Measurements from ENCODE around the gene MAFF. TPM values are rescaled to one million over a fixed set of nuclear protein-coding genes. Genes with fewer than 3 reads are reported as not detected.

The MAFF gene
- total RNA-seq, 1 experiment from 2014 or later, result 3.2 TPM

DNA sequence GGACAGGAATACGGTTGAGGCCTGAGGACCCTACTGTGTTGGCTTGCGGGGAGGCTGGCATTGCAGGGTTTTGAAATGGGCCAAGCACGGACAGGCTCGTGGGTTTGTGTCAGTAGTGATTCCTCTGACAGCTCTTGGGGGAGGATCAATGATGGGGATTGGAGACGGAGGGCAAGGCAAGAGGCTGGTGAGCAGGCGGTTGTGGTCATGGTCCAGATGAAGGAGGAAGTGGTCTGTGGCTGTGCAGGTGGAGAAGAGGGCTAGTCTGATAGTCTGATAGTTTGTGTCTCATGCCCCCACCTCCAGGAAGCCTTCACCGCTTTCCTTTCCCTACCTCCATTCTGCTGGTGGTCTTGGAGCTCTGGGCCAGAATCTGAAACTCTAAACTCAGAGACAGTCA, 3.0 kb downstream of the MAFF start:
- Histone ChIP-seq H3K27ac (no peak overlapping the region), H3K27me3 (no peaks in the 10 kb centered on the region), H3K9me3 (replicated peaks) (no peaks in the 10 kb centered on the region), H3K4me3 (no peak overlapping the region), H3K36me3 (no peaks in the 10 kb centered on the region), H3K4me1 (0 out of 2 replicates have a peak, but pooled peaks cover 4% of the 10 kb centered on the region)
- no peak for DNase-seq

- Histone ChIP-seq H3K27me3 (no peaks in the 10 kb centered on the region), H3K36me3 (no peaks in the 10 kb centered on the region), H3K4me3 (no peak overlapping the region), H3K4me1 (0 out of 2 replicates have a peak, but pooled peaks cover 4% of the 10 kb centered on the region), H3K27ac (no peak overlapping the region), H3K9me3 (replicated peaks) (no peaks in the 10 kb centered on the region)
- DNase-seq, result no peak
These were observed 3.7 kb downstream of the MAFF start for GRCh38 chr22:38205261-38206128.

GRCh38 chr22:38207898-38208432, 6.2 kb downstream of the MAFF start:
- no peaks in the 10 kb centered on the region for H3K27me3 ChIP-seq
- no peaks in the 10 kb centered on the region for H3K4me1 ChIP-seq
- no peak for DNase-seq
- no peaks in the 10 kb centered on the region for H3K9me3 ChIP-seq (replicated peaks)
- no peak overlapping the region for H3K4me3 ChIP-seq
- no peaks in the 10 kb centered on the region for H3K36me3 ChIP-seq
- no peak overlapping the region for H3K27ac ChIP-seq

GRCh38 chr22:38208551-38208968, 6.8 kb downstream of the MAFF start:
- no peak for DNase-seq
- Histone ChIP-seq H3K4me3 (no peak overlapping the region), H3K27me3 (no peaks in the 10 kb centered on the region), H3K4me1 (no peaks in the 10 kb centered on the region), H3K27ac (no peak overlapping the region), H3K9me3 (replicated peaks) (no peaks in the 10 kb centered on the region), H3K36me3 (no peaks in the 10 kb centered on the region)

DNA sequence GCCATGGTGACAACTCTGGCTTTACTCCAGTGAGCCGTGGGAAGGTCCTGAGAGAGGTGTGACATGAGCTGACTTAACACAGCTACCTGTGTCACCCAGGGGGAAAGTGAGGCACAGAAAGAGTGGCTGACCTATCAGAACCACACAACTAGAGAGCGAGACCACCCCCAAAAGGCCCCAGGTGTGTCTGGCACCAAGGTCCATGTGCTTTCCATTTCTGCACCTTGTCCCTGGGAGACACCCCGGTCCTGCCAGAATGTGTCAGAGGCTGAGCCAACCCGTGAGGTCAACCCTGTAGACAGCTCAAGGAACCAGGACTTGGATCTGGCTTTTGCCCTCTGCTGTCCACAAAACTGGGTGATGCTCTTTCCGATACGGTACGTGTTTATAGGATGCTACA, 9.8 kb downstream of the MAFF start:
- H3K4me3 ChIP-seq, result no peak overlapping the region
- no peaks in the 10 kb centered on the region for H3K9me3 ChIP-seq (replicated peaks)
- H3K27me3 ChIP-seq, result no peaks in the 10 kb centered on the region
- H3K4me1 ChIP-seq, result no peaks in the 10 kb centered on the region
- DNase-seq, result no peak
- H3K27ac ChIP-seq, result no peak overlapping the region
- no peaks in the 10 kb centered on the region for H3K36me3 ChIP-seq

DNA sequence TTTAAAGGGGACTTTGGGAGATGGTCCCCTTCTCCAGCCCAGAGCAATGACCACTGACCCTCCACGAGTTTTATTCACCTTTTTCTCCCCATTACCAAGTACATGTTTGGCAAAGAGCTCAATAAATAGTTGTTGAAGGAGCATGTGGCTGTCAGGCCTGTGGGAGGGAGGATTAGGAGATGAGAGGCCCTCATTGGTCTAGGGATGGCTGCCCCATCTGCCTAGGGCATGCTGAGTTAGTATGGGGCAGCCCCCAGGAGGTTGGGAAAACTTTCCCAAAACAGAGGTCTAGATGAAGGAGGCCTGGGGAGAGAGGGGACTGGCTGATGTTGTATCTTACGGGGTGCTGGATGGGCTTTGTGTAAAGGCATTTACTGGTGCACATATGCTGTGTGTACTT, 10.6 kb downstream of the MAFF start:
- DNase-seq, result no peak
- Histone ChIP-seq H3K4me1 (no peaks in the 10 kb centered on the region), H3K4me3 (no peak overlapping the region), H3K36me3 (no peaks in the 10 kb centered on the region), H3K27me3 (no peaks in the 10 kb centered on the region), H3K27ac (no peak overlapping the region), H3K9me3 (replicated peaks) (no peaks in the 10 kb centered on the region)

DNA sequence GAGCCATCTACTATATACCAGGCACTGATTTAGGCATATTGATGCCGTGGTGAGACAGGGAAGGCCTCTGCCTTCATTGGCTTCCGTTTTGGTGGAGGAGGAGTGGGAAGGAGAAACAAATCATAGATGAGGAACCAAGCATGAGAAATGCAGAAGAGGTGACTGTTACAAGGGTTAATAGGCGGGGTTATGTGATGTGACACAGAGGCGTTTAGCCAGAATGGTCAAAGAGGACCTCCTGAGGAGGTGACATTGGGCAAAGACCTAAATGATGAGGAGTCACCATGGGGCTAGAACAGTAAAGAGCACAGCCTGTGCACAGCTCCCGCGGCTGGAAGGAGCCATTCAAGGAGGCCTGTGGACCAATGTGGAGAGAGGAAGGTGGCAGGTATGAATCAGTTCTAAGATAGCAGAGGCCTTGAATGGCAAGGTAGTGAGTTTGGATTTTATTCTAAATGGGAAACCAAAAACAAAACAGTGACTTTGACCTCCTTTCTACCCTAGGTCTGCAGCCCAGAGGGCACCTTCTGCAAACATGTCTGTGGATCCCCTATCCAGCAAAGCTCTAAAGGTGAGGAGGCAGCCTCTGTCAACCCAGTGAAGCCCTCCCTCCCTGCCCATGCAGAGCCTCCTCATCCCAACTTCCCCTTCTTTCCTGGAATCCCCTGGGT, 11.7 kb downstream of the MAFF start:
- Histone ChIP-seq H3K4me3 (no peak overlapping the region), H3K9me3 (replicated peaks) (no peaks in the 10 kb centered on the region), H3K4me1 (peaks cover 7% of the 10 kb centered on the region), H3K36me3 (no peaks in the 10 kb centered on the region), H3K27me3 (no peaks in the 10 kb centered on the region), H3K27ac (no peak overlapping the region)
- DNase-seq, result no peak

- Histone ChIP-seq H3K9me3 (replicated peaks) (no peaks in the 10 kb centered on the region), H3K4me3 (no peak overlapping the region), H3K36me3 (no peaks in the 10 kb centered on the region), H3K27ac (no peak overlapping the region), H3K4me1 (peaks cover 12% of the 10 kb centered on the region), H3K27me3 (no peaks in the 10 kb centered on the region)
- DNase-seq, result no peak
These were observed 12.2 kb downstream of the MAFF start for GRCh38 chr22:38213990-38214301.

- no peaks in the 10 kb centered on the region for H3K36me3 ChIP-seq
- H3K27me3 ChIP-seq, result no peaks in the 10 kb centered on the region
- no peaks in the 10 kb centered on the region for H3K9me3 ChIP-seq (replicated peaks)
- H3K4me1 ChIP-seq, result peaks cover 15% of the 10 kb centered on the region
- DNase-seq, result no peak
- H3K4me3 ChIP-seq, result no peak overlapping the region
- H3K27ac ChIP-seq, result no peak overlapping the region
These were observed 12.7 kb downstream of the MAFF start for GRCh38 chr22:38214302-38215056.

DNA sequence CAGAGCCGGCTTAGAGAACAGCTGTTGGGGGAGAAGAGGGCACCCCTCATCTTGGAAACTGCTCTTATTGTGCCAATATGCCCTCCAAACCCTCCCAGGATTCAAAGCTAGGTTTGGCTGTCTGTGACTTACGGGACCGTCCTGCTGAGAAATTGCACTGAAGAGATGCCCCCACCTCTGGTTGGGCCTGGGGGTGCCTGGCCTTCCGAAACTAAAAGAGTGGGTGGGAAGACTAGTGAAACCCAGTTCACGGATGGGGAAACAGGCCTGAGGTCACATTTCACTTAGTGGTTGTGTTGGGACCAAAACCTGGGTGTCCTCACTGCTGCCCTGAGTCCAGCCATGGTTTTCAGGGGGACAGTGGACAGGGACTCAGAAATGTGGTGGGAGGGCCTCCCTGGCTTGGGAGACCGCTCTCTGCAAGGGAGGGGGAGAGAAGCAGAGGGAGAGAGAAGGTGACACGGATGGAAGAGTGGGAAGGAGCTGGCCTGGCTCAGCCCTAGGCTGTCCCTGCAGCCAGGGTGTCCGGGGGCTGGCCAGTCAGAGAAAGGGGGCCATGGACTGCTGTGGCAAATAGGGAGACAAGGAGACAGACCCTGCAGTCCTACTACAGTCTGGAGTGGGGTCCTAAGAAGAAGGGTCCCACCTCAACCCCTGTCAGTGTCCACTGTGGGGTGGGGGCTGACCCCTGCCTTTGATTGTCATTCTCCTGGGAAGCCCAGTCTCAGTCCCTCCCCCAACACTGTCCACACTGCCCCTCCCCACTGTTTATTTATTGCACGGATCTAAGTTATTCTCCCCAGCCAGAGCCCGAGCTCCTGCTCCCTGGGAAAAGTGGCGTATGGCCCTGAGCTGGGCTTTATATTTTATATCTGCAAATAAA, 13.6 kb downstream of the MAFF start:
- no peak for DNase-seq
- no peak overlapping the region for H3K4me3 ChIP-seq
- no peak overlapping the region for H3K27ac ChIP-seq
- no peaks in the 10 kb centered on the region for H3K36me3 ChIP-seq
- no peaks in the 10 kb centered on the region for H3K27me3 ChIP-seq
- H3K4me1 ChIP-seq, result peaks cover 15% of the 10 kb centered on the region
- H3K9me3 ChIP-seq (replicated peaks), result no peaks in the 10 kb centered on the region

DNA sequence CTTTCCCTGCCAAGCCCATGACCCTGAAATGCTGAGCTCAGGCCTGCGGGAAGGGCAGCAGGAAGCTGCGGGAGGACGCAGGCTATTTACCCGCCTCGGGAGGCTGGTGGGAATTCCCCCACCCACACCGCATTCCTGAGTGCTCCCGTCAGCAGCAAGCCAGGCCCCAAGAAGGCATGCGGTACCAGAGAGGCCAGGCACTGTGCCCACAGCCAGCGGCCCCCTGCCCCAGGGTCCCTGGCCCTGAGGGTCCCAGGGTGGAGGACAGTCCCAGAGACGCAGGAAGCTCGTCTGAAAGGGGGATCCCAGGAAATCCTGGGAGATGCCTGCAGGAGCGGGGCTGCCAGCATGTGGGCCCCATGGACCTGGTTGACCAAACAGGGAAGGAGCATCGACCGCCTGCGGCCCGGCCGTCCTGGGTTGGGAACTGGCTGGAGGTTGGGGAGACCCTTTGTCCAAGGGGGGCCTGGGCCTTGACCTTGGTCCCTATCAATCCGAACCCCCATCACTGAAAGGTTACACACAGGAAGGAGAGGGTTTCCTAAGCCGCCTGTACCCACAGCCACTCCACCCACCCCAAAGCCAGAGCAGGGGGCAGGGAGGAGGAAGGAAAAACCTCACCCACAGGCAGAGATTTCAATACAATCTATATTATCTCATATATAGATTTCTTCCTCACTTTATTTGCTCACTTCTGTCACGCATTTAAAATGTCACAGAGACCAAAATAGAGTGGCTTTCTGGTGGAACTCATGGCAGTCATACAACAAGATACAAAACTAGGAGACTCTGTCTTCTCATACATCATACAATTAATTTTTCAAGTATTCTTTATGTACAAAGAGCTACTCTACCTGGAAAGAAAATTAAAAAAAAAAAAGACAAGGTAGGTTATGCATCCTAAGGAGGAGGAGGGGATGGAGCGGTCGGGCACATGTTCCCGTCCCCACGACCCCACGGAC, 17.1 kb downstream of the MAFF start:
- DNase-seq, result peak; percentile 64 to 70
- Histone ChIP-seq H3K9me3 (replicated peaks) (no peaks in the 10 kb centered on the region), H3K27me3 (no peaks in the 10 kb centered on the region), H3K27ac (peak overlapping the region; percentile 71), H3K36me3 (no peaks in the 10 kb centered on the region), H3K4me1 (peaks cover 15% of the 10 kb centered on the region), H3K4me3 (no peak overlapping the region)

- H3K36me3 ChIP-seq, result no peaks in the 10 kb centered on the region
- peaks cover 15% of the 10 kb centered on the region for H3K4me1 ChIP-seq
These were observed 17.8 kb downstream of the MAFF start for GRCh38 chr22:38219632-38220031.

DNA sequence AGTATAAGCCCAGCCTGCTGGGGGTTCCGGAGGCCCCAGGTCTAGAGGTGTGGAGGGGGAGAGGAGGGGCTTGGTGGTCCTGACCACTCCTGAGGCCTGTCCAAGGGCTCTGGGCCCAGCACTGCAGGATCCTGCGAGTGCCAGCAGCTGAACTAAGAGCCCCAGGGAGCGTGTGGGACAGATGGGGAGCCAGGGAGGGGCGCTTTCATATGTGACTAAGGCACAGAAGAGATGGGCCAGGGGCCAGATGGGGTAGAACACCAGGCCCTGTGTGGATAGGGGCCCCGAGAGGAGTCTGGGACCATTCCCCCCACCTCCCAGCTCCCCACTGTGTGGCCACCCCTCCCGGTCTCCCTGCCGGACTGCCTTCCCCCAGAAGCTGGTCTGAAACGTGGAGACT, 18.4 kb downstream of the MAFF start:
- Histone ChIP-seq H3K4me3 (no peak overlapping the region), H3K36me3 (no peaks in the 10 kb centered on the region), H3K4me1 (peaks cover 15% of the 10 kb centered on the region), H3K9me3 (replicated peaks) (no peaks in the 10 kb centered on the region), H3K27me3 (no peaks in the 10 kb centered on the region), H3K27ac (no peak overlapping the region)
- DNase-seq, result no peak

More at GRCh38 chr22:38219632-38220031, 17.8 kb downstream of the MAFF start:
- Histone ChIP-seq H3K4me3 (no peak overlapping the region), H3K9me3 (replicated peaks) (no peaks in the 10 kb centered on the region), H3K27ac (no peak overlapping the region), H3K27me3 (no peaks in the 10 kb centered on the region)
- DNase-seq, result no peak

Measured in SJCRH30 (cell line).